Transverse colon (tissue), 4 donors: ENCODE data around the gene SPECC1.

Experiments
- EP300 ChIP-seq: sonication (generic); formaldehyde crosslinking; IDR thresholded peaks from one replicate; pipeline ENCODE4 v1.6.1; 2017; ENCODE audit warnings: antibody characterized with exemption, low read depth
- POLR2A ChIP-seq: fragments of 450-650 bp; IDR thresholded peaks from one replicate; pipeline ENCODE4 v1.6.1; 2016; ENCODE audit warnings: antibody characterized with exemption, mild to moderate bottlenecking, moderate library complexity
- POLR2AphosphoS5 ChIP-seq, 3 donors: sonication (generic); formaldehyde crosslinking; IDR thresholded peaks; one replicate each; pipeline ENCODE4 v1.6.1; 2016; ENCODE audit warnings: antibody characterized with exemption in 3 of 3
- TF ChIP-seq, protein P1 (sequence below), 5 experiments: fragments of 200-600 bp in 3 of 5; fragments of 450-650 bp in 2 of 5; sonication (generic) in 3 of 5; IDR thresholded peaks; 1 replicate in 2 of 5; 2 replicates in 3 of 5; pipeline ENCODE4 v1.5.1; 2016 to 2017; ENCODE audit warnings: antibody characterized with exemption in 5 of 5, inconsistent platforms in 3 of 5, mild to moderate bottlenecking in 2 of 5, moderate library complexity in 1 of 5

DNA sequence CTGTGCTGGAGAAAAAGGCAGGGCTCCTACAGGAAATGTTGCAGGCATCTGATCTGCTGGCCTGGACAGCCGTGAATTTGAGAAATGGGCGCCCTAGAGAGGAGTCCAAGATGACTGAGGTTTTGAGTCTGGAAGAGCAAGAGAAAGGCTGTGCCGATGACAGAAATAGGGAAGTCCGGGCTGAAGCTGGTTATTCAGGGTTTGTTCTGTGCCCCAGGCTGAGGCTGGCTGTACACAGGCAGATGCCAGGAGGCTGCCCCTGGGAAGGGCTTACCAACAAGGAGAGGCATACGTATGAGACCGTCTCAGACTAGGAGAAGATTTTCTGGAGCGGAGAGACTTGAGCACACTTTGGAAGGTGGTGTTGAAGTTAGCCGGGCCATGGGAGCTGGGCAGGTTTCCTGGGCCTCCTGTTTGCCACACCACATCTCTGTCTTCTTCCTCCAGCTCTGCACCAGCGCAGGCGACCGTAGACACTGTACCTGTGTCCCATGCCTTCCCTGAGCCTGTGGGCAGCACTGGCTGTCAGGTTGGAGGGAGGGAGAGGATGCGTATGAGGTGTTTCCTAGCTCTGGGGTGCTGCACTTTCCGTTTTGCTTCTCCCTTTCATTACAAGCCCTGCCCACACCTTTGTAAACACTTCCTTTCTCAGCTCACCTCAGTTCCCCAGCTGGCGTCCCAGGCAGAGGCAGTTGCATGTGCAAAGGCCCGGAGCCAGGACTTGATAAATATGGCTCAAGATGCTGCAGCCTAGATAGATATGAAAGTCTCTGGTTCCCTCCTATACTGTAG lies 80.8 kb downstream of the SPECC1 start:
- TF ChIP-seq EP300 (no peak), POLR2A (no peak), POLR2AphosphoS5 (IDR thresholded peaks at IDR 0.05) (no peak)
- TF ChIP-seq, protein P1, sequence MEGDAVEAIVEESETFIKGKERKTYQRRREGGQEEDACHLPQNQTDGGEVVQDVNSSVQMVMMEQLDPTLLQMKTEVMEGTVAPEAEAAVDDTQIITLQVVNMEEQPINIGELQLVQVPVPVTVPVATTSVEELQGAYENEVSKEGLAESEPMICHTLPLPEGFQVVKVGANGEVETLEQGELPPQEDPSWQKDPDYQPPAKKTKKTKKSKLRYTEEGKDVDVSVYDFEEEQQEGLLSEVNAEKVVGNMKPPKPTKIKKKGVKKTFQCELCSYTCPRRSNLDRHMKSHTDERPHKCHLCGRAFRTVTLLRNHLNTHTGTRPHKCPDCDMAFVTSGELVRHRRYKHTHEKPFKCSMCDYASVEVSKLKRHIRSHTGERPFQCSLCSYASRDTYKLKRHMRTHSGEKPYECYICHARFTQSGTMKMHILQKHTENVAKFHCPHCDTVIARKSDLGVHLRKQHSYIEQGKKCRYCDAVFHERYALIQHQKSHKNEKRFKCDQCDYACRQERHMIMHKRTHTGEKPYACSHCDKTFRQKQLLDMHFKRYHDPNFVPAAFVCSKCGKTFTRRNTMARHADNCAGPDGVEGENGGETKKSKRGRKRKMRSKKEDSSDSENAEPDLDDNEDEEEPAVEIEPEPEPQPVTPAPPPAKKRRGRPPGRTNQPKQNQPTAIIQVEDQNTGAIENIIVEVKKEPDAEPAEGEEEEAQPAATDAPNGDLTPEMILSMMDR (IDR thresholded peaks at IDR 0.05) = no peak
